Lower leg skin (tissue), 4 donors: ENCODE data around the gene CALCR. TPM values are rescaled to one million over a fixed set of nuclear protein-coding genes. Genes with fewer than 3 reads are reported as not detected.

Source experiments
- DNase-seq, 2 donors: peaks; one replicate each; pipeline ENCODE4 v3.0.0-alpha.2; 2019; ENCODE audit warnings: low spot score in 2 of 2
- H3K4me3 ChIP-seq: fragments of 200-600 bp; sonication (generic); 2 replicates; pipeline ENCODE4 v1.5.1; 2017; ENCODE audit warnings: mild to moderate bottlenecking, low read depth; ENCODE audit not compliant: poor library complexity, severe bottlenecking
- POLR2A ChIP-seq, 2 donors: fragments of 450-650 bp; IDR thresholded peaks; one replicate each; pipeline ENCODE4 v1.6.1; 2016 to 2017; ENCODE audit warnings: antibody characterized with exemption in 2 of 2, mild to moderate bottlenecking in 1 of 2, moderate library complexity in 1 of 2
- WGBS, 2 donors: methylation state at CpG; one replicate each; pipeline ENCODE4 v1.1.5; 2018; 5-methylcytosine and 5-hydroxymethylcytosine counted together
- intact Hi-C: fragments of 100-400 bp; cut with DNase I; formaldehyde crosslinking; loops from one replicate; pipeline ENCODE4 v1.15.0; 2023; ENCODE audit warnings: low total_unique reads
- total RNA-seq, 4 donors: library from RNA; depleted of rRNA; stranded (reverse); fragments of >200 nt; gene quantifications; one replicate each; pipeline ENCODE4 v1.1.0, GENCODE V29; 2016
- TF ChIP-seq, protein P1 (sequence below), 3 donors: fragments of 450-650 bp; IDR thresholded peaks; one replicate each; pipeline ENCODE4 v1.5.1; 2016; ENCODE audit warnings: antibody characterized with exemption in 3 of 3, mild to moderate bottlenecking in 3 of 3, moderate library complexity in 2 of 3

CALCR gene
- total RNA-seq, 4 donors from 2014 or later, result 0.10 TPM; not detected in 3

DNA sequence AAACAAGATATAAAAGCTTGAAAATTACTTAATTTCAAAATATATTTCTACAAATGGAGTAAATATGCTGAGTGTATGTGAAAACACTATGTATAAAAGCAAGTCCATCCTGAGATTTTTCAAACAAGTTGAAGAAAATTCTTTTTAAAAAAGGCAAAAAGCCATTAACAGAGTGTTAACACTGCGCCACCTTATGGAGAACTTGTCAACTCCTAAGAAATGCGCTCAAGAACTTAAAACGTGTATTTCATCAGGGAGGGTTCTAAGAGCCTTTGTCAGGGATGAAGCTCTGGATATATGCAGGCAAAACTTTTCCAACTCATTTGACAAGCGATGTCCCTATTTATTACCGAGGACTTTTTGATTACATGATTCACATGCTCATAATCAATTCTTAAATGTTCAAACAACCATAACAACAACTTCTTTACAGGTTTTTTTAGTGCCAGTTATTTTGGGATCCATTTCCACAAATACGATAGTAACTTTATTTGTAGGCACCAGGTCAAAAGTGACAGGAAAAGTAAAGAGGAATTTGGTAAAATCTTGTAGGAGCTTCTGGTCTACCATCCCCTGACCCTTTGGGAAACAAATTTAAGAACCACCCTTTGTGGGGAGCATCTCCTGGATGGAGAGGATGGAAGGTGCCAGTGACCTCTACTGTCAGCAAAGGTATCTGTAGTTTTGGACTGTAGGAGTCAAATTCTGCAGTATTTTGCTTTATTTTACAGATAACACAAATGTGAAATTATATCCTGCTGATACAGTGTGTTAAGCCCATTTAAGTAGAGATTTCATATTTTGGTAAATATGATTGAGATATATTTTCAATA lies 23.2 kb downstream of the CALCR start:
- intact Hi-C loops, result no loop called here
- no peak overlapping the region for H3K4me3 ChIP-seq
- TF ChIP-seq, protein P1, sequence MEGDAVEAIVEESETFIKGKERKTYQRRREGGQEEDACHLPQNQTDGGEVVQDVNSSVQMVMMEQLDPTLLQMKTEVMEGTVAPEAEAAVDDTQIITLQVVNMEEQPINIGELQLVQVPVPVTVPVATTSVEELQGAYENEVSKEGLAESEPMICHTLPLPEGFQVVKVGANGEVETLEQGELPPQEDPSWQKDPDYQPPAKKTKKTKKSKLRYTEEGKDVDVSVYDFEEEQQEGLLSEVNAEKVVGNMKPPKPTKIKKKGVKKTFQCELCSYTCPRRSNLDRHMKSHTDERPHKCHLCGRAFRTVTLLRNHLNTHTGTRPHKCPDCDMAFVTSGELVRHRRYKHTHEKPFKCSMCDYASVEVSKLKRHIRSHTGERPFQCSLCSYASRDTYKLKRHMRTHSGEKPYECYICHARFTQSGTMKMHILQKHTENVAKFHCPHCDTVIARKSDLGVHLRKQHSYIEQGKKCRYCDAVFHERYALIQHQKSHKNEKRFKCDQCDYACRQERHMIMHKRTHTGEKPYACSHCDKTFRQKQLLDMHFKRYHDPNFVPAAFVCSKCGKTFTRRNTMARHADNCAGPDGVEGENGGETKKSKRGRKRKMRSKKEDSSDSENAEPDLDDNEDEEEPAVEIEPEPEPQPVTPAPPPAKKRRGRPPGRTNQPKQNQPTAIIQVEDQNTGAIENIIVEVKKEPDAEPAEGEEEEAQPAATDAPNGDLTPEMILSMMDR (IDR thresholded peaks at IDR 0.05), result no peak
- no peak for TF ChIP-seq POLR2A (IDR thresholded peaks at IDR 0.05)
- WGBS, 2 donors, result 14 to 19% methylated on average over 6 of the region's 6 CpGs
- DNase-seq, result no peak

DNA sequence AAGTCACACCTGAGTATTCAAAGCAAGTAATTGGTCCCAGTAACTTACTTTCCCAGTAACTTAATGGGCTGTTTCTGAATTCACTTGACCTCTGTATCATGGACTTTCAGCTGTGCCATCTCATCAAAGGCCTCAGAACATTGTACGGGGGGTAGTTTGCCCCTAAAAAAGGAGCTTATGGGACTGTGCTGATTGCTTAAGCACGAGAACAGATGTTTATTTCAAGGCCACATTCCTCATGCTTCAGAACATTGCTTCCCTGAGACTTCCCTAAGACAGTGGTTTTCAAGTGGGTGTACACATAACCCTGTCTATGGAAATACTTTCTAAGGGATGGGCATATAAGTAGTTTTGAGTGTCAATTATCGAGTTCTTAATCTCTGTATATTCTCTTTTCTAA lies 26.8 kb downstream of the CALCR start:
- no peak overlapping the region for H3K4me3 ChIP-seq
- no peak for DNase-seq
- intact Hi-C loops, result loop anchor here (1.0 kb wide), 1 partner anchor 28 kb away; no protein-coding TSS in a partner anchor
- TF ChIP-seq, protein P1 (IDR thresholded peaks at IDR 0.05), result no peak
- TF ChIP-seq POLR2A (IDR thresholded peaks at IDR 0.05), result no peak
- 60 to 68% methylated on average over 3 of the region's 3 CpGs for WGBS, 2 donors

DNA sequence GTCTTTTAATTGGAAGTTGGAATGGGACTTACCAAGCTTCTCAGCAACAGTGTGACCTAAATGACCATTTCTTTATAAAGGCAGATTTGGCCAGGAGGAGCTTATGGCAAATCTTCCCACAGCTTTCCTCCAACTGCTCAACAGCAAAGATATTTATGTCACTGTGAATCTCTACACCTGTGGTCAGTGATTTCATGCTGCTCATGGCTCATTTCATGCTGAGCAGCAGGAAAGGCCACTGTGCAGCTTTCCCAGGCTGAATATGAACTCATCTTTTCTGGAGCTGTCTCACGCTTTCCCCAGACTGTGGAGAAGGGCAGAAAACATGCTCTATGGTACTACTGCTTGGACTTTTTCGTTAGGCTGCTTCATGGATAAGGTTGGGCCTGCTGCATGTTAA lies 29.8 kb downstream of the CALCR start:
- no peak for TF ChIP-seq POLR2A (IDR thresholded peaks at IDR 0.05)
- TF ChIP-seq, protein P1 (IDR thresholded peaks at IDR 0.05), result no peak
- 62 to 65% methylated on average over 2 of the region's 2 CpGs for WGBS, 2 donors
- H3K4me3 ChIP-seq, result no peak overlapping the region
- DNase-seq, result no peak
- intact Hi-C loops, result no loop called here

DNA sequence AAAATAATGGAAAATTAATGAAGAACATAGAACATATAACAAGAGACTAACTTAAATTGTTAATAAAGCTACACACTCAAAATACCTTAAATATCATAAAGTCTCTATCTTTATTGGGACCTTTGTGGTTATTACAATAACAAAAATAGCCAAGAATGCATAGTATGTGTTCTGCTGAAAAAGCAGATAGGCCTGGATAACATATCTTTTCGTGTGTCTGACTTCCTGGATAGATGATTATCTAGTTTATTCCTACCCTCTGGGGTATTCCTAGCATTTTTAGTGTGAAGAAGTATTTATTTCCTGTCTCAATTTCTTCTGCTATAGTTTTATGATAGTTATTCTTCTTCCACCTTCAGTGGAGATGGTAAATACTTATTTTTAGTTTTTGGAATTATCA lies 36.5 kb downstream of the CALCR start:
- TF ChIP-seq, protein P1 (IDR thresholded peaks at IDR 0.05), result no peak
- no peak for TF ChIP-seq POLR2A (IDR thresholded peaks at IDR 0.05)
- H3K4me3 ChIP-seq, result no peak overlapping the region
- intact Hi-C loops, result no loop called here
- WGBS, 2 donors, result 19 to 26% methylated on average over 1 of the region's 1 CpG
- DNase-seq, result no peak

DNA sequence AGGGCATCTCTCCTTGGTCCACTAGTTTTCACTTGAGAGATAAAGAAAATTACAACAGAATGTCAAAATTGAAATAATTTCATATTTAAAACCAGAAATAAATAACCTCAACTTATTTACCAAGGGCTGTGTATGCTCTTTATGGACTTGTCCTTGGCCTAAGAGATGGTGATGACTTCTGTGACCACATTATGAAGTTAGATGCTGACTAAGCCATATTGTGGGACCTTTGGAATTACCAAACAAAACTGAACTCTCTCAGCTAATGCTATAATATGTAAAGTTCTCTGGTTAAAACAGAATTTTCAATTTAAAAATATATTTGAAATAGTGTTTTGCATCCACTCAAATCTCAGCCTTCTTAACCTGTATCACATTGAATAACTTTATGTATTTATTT lies 38.9 kb downstream of the CALCR start:
- TF ChIP-seq, protein P1 (IDR thresholded peaks at IDR 0.05), result no peak
- no peak for TF ChIP-seq POLR2A (IDR thresholded peaks at IDR 0.05)
- no peak for DNase-seq
- intact Hi-C loops, result no loop called here
- H3K4me3 ChIP-seq, result no peak overlapping the region

DNA sequence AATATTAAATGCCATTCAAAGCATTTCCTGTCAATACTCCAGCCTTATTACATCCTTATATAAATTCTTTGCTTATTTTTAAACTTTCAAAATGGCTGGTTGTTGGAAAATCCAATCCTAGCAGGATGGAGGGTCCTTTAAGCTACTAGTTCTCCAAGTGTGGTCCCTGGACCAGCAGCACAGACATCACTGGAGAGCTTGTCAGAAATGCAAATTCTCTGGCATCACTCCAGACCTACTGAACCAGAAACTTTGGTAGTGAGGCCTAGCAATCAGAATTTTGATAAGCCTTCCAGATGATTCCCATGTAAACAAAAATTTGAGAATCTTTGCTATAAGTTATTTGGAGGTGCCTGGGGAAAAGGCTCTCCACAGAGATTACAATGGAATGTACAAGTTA lies 43.8 kb downstream of the CALCR start:
- DNase-seq, result no peak
- H3K4me3 ChIP-seq, result no peak overlapping the region
- intact Hi-C loops, result no loop called here
- no peak for TF ChIP-seq POLR2A (IDR thresholded peaks at IDR 0.05)
- TF ChIP-seq, protein P1 (IDR thresholded peaks at IDR 0.05), result no peak
